SU-DHL-6 (cell line): ENCODE measurements around the gene RTEL1.

ENCODE experiments used
- CTCF ChIP-seq: fragments of 200-600 bp; sonication (generic); IDR thresholded peaks from one replicate; pipeline ENCODE4 v1.5.1; 2017; ENCODE audit warnings: antibody characterized with exemption, mild to moderate bottlenecking, low read length, moderate library complexity; ENCODE audit not compliant: insufficient read depth, poor library complexity, severe bottlenecking
- EZH2phosphoT487 ChIP-seq: fragments of 200-600 bp; sonication (generic), shearing (Covaris generic); conservative IDR thresholded peaks from 2 replicates; pipeline ENCODE4 v1.6.1; 2018; ENCODE audit warnings: mild to moderate bottlenecking, antibody characterized with exemption, low read length, moderate library complexity, mixed read lengths

GRCh38 chr20:63636752-63637628, 21.1 kb upstream of the RTEL1 start:
- no peak for TF ChIP-seq CTCF
- TF ChIP-seq EZH2phosphoT487, result no peak
